Superior temporal gyrus (tissue), 1 donor: Measurements from ENCODE around the gene MIOS.

ENCODE experiments used
- DNase-seq: peaks from one replicate; pipeline ENCODE4 v3.0.0-alpha.2; 2016; ENCODE audit errors: extremely low spot score

MIOS gene

DNA sequence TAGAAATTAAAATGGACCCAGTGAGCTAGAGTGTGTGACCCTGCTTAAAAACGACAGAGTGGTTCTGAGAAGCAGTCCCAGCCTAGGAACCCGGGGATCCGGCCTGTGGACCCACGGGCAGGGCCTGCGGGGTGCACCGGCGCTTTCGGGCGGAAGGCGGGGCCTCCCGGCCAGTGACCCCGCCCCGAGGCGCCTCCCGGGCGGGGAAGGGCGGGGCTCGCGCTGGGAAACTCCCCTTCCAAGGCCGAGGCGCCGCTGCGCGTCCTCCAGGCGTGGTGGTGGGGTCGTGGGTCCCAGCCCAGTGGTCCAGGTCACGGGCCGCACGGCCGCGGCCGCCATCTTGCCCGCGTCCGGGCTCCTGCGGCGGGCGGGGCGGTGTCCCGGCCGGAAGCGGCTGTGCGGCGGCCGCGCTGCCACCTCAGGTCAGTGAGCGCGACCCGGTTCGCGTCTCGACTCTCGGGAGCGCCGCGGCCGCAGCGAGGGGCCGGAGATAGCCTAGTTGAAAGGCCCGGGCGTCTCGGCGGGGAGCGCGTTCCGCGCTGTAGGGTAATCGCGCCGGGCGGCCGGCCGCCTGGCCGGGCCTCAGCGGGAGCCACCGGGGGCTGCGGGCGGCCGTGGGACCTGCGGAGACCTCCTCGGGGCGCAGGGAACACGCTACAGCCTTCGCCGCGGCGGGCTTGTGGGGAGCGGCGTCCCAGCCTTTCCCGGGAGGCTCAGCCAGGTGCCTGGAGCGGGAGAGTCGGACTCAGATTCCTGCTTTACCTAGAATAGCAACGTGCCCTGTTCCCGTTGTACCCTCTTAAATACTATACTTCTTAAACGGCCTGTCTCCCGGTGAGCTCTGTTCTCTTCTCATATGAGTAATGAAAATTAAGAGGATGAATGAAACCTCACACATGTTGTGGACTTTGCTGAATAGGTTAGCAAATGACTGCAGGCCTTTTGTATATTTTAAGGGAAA lies at the start of gene MIOS:
Gene MIOS (plus strand): TSS at position 234 of the 961 bp plus-strand sequence. CDS start 5,592 bp downstream, outside the sequence.
- DNase-seq: peak; percentile 74

- DNase-seq: no peak
Observed at GRCh38 chr7:7517754-7518153, 48.9 kb upstream of the MIOS start.

DNA sequence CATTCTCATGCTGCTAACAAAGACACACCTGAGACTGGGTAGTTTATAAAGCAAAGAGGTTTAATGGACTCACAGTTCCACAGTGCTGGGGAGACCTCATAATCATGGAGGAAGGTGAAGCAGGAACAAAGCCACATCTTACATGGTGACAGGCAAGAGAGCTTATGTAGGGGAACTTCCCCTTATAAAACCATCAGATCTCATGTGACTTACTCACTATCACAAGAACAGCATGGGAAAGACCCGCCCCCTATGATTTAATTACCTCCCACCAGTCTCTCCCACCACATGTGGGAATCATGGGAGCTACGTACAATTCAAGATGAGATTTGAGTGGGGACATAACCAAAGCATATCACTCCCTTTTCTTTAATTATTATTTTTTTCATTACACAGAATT lies 47.6 kb upstream of the MIOS start:
- no peak for DNase-seq

- DNase-seq: no peak
Observed at GRCh38 chr7:7519528-7519927, 47.2 kb upstream of the MIOS start.

DNA sequence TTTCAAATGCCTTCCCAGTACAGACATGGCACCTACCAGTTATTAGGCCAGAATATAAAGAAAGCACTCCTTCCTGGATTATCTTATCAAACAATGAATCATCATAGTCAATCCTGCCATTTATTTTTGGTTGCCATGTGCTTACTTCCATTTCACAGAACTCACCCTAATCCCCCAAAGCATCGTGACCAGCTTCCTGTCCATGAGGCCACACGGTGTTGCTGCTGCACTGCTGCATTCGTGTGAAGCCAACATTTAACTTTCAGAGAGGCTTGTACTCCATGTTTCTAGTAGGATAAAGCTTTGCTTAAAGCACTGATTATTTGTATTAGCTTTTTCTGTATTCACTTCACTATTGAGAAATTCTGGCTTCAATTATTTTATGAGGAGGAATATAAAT lies 45.4 kb upstream of the MIOS start:
- no peak for DNase-seq

- DNase-seq: no peak
Observed at GRCh38 chr7:7522421-7522820, 44.3 kb upstream of the MIOS start.

DNA sequence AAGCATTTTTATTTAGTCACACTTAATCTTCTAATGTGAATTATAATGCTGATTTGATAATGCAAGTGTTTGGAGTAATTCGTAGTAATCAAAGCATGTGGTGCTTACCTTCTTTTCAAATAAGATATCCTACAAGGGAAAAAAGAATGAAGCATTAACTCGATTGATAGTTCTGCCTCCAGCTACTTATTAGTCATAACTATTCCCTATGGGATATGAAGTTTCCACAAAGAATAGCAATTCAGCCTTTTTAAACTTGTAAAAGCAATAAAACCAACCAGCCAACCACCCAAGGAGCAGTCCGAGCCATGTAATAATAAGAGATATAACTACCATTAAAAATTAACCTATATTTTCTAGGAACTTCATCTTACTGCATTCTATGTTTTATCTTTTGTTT lies 42.6 kb upstream of the MIOS start:
- no peak for DNase-seq

DNA sequence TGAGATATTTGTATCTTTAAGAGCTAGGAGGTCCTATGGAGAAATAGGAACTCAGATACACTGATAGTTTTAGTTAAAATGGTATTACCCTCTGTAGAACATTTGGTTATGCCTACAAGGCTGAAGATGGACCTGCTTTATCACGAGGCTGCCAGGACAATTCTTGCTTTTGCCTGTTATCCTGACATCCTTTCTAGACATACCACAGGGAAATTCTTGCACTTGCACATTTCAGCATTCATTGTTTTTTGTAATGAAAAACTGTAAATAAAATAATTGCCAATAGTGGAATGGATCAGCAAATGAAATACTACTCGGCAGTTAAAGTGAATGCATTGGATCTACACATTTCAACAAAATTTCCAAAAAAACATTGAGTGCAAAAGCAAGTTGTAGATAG lies 40.7 kb upstream of the MIOS start:
- no peak for DNase-seq

DNA sequence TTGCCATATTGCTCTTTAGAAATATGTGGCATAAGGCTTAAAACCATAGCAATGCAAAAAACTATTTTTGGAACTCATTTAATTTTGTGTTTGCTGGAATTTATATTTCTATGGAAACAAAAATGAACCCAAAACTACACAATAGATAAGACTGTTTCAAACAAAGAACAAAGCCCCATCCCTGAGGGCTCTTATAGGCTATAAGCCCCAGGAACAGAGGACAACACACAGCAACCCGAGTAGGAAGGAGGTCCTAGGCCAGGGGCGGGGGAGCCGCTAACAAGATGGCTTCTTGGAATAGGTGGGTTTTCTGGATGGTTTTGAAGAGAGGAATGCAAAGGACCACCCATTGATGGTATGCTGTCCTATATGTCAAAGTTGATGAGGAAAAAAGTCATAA lies 39.6 kb upstream of the MIOS start:
- no peak for DNase-seq

- no peak for DNase-seq
Observed at GRCh38 chr7:7529328-7529727, 37.4 kb upstream of the MIOS start.

DNA sequence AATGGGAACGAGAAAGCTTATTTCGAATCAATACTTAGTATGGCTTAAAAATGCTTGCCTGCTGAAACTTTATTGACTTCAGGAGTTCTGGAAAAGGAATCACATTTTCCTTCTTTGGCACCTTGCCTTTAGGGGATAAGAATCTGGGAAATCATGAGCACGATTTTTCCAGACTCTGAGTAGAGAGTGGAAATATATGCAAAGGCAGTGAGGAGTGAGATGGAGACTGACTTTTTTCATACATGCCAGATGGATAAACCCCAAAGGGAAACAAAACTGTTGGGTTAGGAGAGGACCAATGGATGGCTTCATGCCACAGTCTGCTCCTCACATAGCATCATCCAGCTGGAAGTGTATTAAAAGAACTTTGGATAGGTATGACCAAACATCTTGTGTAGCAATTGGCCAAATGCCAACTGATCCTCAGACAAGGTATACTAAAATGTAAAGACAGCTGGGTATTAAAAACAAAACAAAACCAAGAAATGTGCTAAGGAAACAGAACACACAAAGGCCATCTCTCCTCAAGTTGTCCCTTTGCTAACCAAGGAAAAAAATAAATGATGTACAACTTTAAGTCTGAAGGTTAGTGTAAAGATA lies 32.8 kb upstream of the MIOS start:
- no peak for DNase-seq

- no peak for DNase-seq
Observed at GRCh38 chr7:7535691-7536090, 31.0 kb upstream of the MIOS start, which contains the start of gene COL28A1. TSS of gene COL28A1 (minus strand) at chr7:7535873. CDS start at chr7:7532875, 2,998 bp downstream.

- DNase-seq: no peak
Observed at GRCh38 chr7:7536396-7537019, 30.2 kb upstream of the MIOS start.

DNA sequence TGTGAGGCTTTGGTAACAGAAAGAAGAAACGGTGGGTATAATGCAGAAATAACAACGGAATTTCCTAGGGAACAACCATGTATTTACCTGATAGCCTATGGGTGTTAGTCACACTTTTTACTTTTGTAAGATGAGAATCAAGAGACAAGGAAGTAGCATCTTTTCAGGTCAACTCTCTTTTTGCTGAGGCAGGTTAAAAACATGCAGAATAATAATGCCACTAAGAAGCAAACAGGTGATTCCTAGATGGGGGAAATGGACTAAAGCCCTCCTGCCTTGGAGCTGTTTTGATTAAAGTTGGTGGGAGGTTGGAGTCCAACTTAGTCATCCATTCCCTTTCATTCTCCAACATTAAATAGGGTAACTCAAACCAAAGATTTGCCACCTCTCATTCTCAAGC lies 29.0 kb upstream of the MIOS start:
- no peak for DNase-seq

GRCh38 chr7:7539152-7539551 lies 27.5 kb upstream of the MIOS start:
- no peak for DNase-seq

GRCh38 chr7:7539711-7540110 lies 27.0 kb upstream of the MIOS start:
- no peak for DNase-seq

GRCh38 chr7:7542251-7542835 lies 24.3 kb upstream of the MIOS start:
- DNase-seq: no peak

- DNase-seq: no peak
Observed at GRCh38 chr7:7548407-7548806, 18.3 kb upstream of the MIOS start.

DNA sequence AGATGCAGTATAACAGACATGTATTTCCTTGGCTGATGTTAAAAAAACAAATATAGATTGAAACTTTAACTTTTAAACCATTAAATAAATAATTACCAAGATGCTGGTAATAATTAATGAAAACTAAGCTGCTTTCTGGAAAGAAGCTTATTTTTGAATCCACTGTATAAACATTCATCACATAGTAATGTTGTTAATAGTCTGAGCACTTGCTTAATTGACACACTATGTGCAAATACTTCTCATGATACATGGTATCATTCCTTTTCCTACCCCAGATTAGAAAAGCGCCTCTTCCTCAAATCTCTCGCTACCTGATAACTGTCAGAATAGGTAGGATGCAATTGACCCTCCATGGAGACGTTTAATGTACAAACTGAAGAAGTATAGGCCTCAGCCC lies 16.0 kb upstream of the MIOS start:
- DNase-seq: no peak

DNA sequence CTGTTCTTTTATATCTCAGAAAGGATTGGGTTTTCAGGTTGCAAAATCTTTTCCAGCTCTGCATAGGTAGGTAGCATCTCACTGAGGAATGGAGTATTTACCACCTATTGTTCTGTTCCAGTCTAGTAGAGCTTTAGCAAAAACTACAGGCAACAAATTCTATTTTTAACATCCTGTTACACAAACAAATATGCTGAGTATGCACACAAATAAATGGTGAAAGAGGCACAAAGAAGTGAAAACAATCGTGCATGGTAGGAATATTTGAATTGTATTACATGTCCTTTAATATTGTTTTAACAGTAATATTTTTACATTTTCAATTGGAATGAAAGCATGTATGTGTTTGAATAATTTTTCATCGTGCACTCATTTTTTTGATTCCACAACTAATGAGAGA lies 14.5 kb upstream of the MIOS start:
- no peak for DNase-seq

GRCh38 chr7:7553386-7553785 lies 13.3 kb upstream of the MIOS start:
- DNase-seq: peak; percentile 51

DNA sequence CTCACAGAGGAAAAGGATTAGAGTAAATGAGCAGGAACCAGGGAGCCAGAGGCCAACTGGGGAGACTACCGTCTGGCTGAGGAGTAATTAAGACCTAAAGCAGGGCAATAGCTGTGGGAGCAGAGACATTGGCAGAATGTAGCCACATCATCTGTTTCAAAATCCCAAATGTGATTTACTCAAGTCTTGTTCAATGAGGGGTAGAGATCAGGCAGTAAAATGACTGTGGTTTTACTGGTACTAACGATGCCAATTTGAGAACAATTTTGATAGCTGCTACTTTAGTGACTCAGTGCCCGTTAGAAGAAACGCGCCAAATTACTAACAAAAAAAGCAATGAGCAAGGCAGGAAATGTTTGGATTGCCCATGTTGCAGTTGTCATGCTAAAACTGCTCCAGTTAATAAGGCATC lies 12.7 kb upstream of the MIOS start:
- DNase-seq: peak; percentile 33
